ENCODE results near the gene ATXN1.

The ATXN1 gene

GRCh38 chr6:16761471-16762267 lies 409 bp upstream of the ATXN1 start:
- DNase-seq = peak in 1 of 2 experiments; percentile 60

GRCh38 chr6:16759646-16760515 lies 1.4 kb downstream of the ATXN1 start:
- peak in 1 of 2 experiments; percentile 40 for DNase-seq

GRCh38 chr6:16759181-16759645 lies 2.0 kb downstream of the ATXN1 start:
- DNase-seq = no peak

- DNase-seq = peak; percentile 21 to 38
These were observed 2.9 kb downstream of the ATXN1 start for GRCh38 chr6:16758163-16758975.

GRCh38 chr6:16757332-16757731 lies 3.9 kb downstream of the ATXN1 start:
- no peak for DNase-seq

- no peak for DNase-seq
These were observed 4.5 kb downstream of the ATXN1 start for GRCh38 chr6:16756660-16757255.

GRCh38 chr6:16755544-16755943 lies 5.7 kb downstream of the ATXN1 start:
- DNase-seq = no peak

GRCh38 chr6:16754876-16755275 lies 6.4 kb downstream of the ATXN1 start:
- DNase-seq = no peak

GRCh38 chr6:16754274-16754673 lies 7.0 kb downstream of the ATXN1 start:
- DNase-seq = no peak

GRCh38 chr6:16753341-16753740 lies 7.9 kb downstream of the ATXN1 start:
- no peak for DNase-seq

- DNase-seq = no peak
These were observed 8.9 kb downstream of the ATXN1 start for GRCh38 chr6:16752206-16752866.

GRCh38 chr6:16751251-16751946 lies 9.9 kb downstream of the ATXN1 start:
- no peak for DNase-seq

GRCh38 chr6:16750566-16750965 lies 10.7 kb downstream of the ATXN1 start:
- no peak for DNase-seq

GRCh38 chr6:16749516-16750485 lies 11.5 kb downstream of the ATXN1 start:
- no peak for DNase-seq

GRCh38 chr6:16748025-16748319 lies 13.3 kb downstream of the ATXN1 start:
- no peak for DNase-seq

- DNase-seq = no peak
These were observed 13.8 kb downstream of the ATXN1 start for GRCh38 chr6:16747232-16748024.

GRCh38 chr6:16746812-16747211 lies 14.4 kb downstream of the ATXN1 start:
- no peak for DNase-seq

- DNase-seq = no peak
These were observed 14.9 kb downstream of the ATXN1 start for GRCh38 chr6:16746401-16746800.

- DNase-seq = no peak
These were observed 17.5 kb downstream of the ATXN1 start for GRCh38 chr6:16743664-16744210.
